Calu3 (cell line): ENCODE results near the gene ZNF687. TPM values are rescaled to one million over a fixed set of nuclear protein-coding genes. Genes with fewer than 3 reads are reported as not detected.
A peak's percentile ranks its signal among the peaks of the same experiment; 100 is the strongest.
"Not testable (repeated sequence)": the region's sequence is repeated elsewhere in the genome, so short reads cannot be mapped to it uniquely, and the experiment has no call there.

Source experiments
- BruUV-seq: library from RNA; stranded (reverse); fragments of 400-500 nt; replicated peaks from 2 replicates; lab custom pipeline; 2021; lab: Mats Ljungman, UMichigan
- CTCF ChIA-PET: fragments of 300-600 bp; sonication (Branson Sonifier 250); formaldehyde crosslinking; loops from one replicate; lab custom pipeline; 2022; ENCODE audit warnings: antibody characterized with exemption; lab: Charles Lee
- DNase-seq: peaks from one replicate; pipeline ENCODE4 v3.0.0; 2022
- H3K27ac Mint-ChIP-seq: one replicate; pipeline ENCODE4 v1.8.0; 2022; ENCODE audit warnings: mixed read lengths; ENCODE audit not compliant: unreplicated experiment
- H3K27me3 Mint-ChIP-seq: one replicate; pipeline ENCODE4 v1.8.0; 2022; ENCODE audit warnings: mixed read lengths; ENCODE audit not compliant: unreplicated experiment
- H3K36me3 Mint-ChIP-seq: one replicate; pipeline ENCODE4 v1.8.0; 2022; ENCODE audit warnings: mild to moderate bottlenecking, moderate library complexity, mixed read lengths; ENCODE audit not compliant: insufficient read depth, unreplicated experiment
- H3K4me1 Mint-ChIP-seq: one replicate; pipeline ENCODE4 v1.8.0; 2022; ENCODE audit warnings: mild to moderate bottlenecking, low read depth, mixed read lengths; ENCODE audit not compliant: unreplicated experiment
- H3K4me3 Mint-ChIP-seq: one replicate; pipeline ENCODE4 v1.8.0; 2022; ENCODE audit warnings: mild to moderate bottlenecking, low read depth, moderate library complexity, mixed read lengths; ENCODE audit not compliant: unreplicated experiment
- H3K9me3 Mint-ChIP-seq: one replicate; pipeline ENCODE4 v1.8.0; 2022; ENCODE audit warnings: low read depth, mixed read lengths; ENCODE audit not compliant: unreplicated experiment
- CTCF ChIP-seq: fragments of 200-600 bp; IDR thresholded peaks from one replicate; pipeline ENCODE4 v1.8.0; 2022; ENCODE audit warnings: antibody characterized with exemption; ENCODE audit not compliant: unreplicated experiment
- intact Hi-C: fragments of 100-400 bp; cut with micrococcal nuclease; formaldehyde crosslinking; loops from one replicate; pipeline ENCODE4 v1.10.0; 2022; ENCODE audit not compliant: unreplicated experiment
- total RNA-seq: library from RNA; stranded (reverse); gene quantifications from 2 replicates; pipeline ENCODE4 v1.2.3, GENCODE V29; 2022

Gene ZNF687
- total RNA-seq, 1 experiment from 2014 or later = 42.9 TPM

DNA sequence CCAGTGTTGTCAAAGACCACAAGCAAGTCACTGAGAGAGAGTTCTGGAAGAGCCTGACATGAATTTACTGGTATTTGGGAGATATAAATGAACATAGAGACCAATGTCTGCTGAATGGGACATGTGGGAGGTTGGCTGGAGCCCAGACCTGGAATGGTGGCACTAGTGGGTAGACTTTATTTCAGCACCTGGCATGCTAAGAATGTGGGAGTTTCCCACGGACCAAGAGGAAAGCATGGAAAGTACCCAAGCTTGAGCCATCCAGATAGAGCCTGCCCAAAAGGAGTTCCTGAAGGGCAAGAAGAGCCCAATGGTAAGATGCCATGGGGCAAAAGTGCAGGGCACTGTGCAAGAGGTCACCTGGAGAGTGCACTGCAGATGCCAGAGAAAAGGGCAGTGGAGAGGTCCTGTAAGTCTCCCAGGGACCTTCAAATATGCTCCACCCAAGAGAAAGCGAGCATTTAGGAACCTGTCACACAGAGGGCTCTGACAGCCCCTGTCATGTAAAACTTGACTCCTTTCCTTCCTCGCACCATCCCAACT, 8.1 kb upstream of the ZNF687 start:
- Mint-ChIP-seq H3K4me1 (peaks cover 9% of the 10 kb centered on the region), H3K9me3 (no peaks in the 10 kb centered on the region), H3K27ac (no peak overlapping the region), H3K4me3 (no peak overlapping the region), H3K27me3 (peaks cover 15% of the 10 kb centered on the region), H3K36me3 (peaks cover 15% of the 10 kb centered on the region)
- intact Hi-C loops = no loop called here
- DNase-seq = no peak
- TF ChIP-seq CTCF = no peak
- BruUV-seq = no TSS peak
- CTCF ChIA-PET = no interaction called here

GRCh38 chr1:151275341-151275740, 6.8 kb upstream of the ZNF687 start:
- H3K27ac Mint-ChIP-seq, H3K9me3 Mint-ChIP-seq, H3K4me3 Mint-ChIP-seq, intact Hi-C loops, H3K4me1 Mint-ChIP-seq, BruUV-seq, H3K36me3 Mint-ChIP-seq, DNase-seq, CTCF ChIA-PET: not testable (repeated sequence)
- peaks cover 15% of the 10 kb centered on the region for H3K27me3 Mint-ChIP-seq

GRCh38 chr1:151277249-151277648, 4.8 kb upstream of the ZNF687 start:
- intact Hi-C loops = no loop called here
- CTCF ChIA-PET = no interaction called here
- peaks cover 9% of the 10 kb centered on the region for H3K4me1 Mint-ChIP-seq
- peaks cover 14% of the 10 kb centered on the region for H3K36me3 Mint-ChIP-seq
- no TSS peak for BruUV-seq
- peaks cover 15% of the 10 kb centered on the region for H3K27me3 Mint-ChIP-seq
- H3K9me3 Mint-ChIP-seq = no peaks in the 10 kb centered on the region
- TF ChIP-seq CTCF = no peak
- no peak overlapping the region for H3K4me3 Mint-ChIP-seq
- DNase-seq = no peak
- no peak overlapping the region for H3K27ac Mint-ChIP-seq

GRCh38 chr1:151281225-151281968, 702 bp upstream of the ZNF687 start:
- TSS peak; percentile 89 for BruUV-seq
- intact Hi-C loops = no loop called here
- H3K9me3 Mint-ChIP-seq = no peaks in the 10 kb centered on the region
- peak overlapping the region; percentile 99 for H3K27ac Mint-ChIP-seq
- H3K27me3 Mint-ChIP-seq = peaks cover 15% of the 10 kb centered on the region
- peak; percentile 98 for DNase-seq
- peak overlapping the region; percentile 85 for H3K4me3 Mint-ChIP-seq
- peaks cover 13% of the 10 kb centered on the region for H3K4me1 Mint-ChIP-seq
- CTCF ChIA-PET = interaction anchor here (0.5 to 1.6 kb wide), 12 partner anchors 27 to 213 kb away, joined by 3 to 10 read pairs (median 4); partner anchors contain the start of genes PI4KB, PSMD4 and VPS72
- TF ChIP-seq CTCF = no peak
- H3K36me3 Mint-ChIP-seq = peaks cover 53% of the 10 kb centered on the region
